ENCODE measurements around the gene SLC6A1.

GRCh38 chr3:11033871-11034270, 41.3 kb downstream of the SLC6A1 start:
- no peak for TF ChIP-seq CHD1 (IDR thresholded peaks at IDR 0.05; ENCODE audit: low read depth, low read length)
- TF ChIP-seq NFE2L2 (IDR thresholded peaks at IDR 0.05; ENCODE audit: low read depth, low read length), result no peak
- TF ChIP-seq POLR2A (IDR thresholded peaks at IDR 0.05; ENCODE audit: low read depth, low read length), result no peak
- no peak for TF ChIP-seq SMC3 (IDR thresholded peaks at IDR 0.05; ENCODE audit: low read depth, low read length)
- TF ChIP-seq CTCF (conservative IDR thresholded peaks at IDR 0.05; ENCODE audit: low read depth, low read length), result no peak
- no peak for TF ChIP-seq RAD21 (IDR thresholded peaks at IDR 0.05; ENCODE audit: low read length)
- no peak for TF ChIP-seq RCOR1 (IDR thresholded peaks at IDR 0.05; ENCODE audit: insufficient replicate concordance, low read length)
- no peak for TF ChIP-seq USF2 (IDR thresholded peaks at IDR 0.05; ENCODE audit: low read depth, low read length)
- TF ChIP-seq MAZ (IDR thresholded peaks at IDR 0.05; ENCODE audit: borderline replicate concordance, low read depth, low read length), result no peak
- TF ChIP-seq CEBPB (IDR thresholded peaks at IDR 0.05; ENCODE audit: low read depth, low read length), result no peak
- no peak for TF ChIP-seq MXI1 (IDR thresholded peaks at IDR 0.05; ENCODE audit: borderline replicate concordance, low read depth, low read length)

Data from IMR-90 (cell line).